OCI-LY7 (cell line): ENCODE results near the gene AKAP12. TPM values are rescaled to one million over a fixed set of nuclear protein-coding genes. Genes with fewer than 3 reads are reported as not detected.
"Not testable (repeated sequence)": the region's sequence is repeated elsewhere in the genome, so short reads cannot be mapped to it uniquely, and the experiment has no call there.

ENCODE experiments used
- BruUV-seq: library from RNA; stranded (reverse); fragments of 400-500 nt; replicated peaks from 2 replicates; lab custom pipeline; 2021; lab: Mats Ljungman, UMichigan
- CTCF ChIA-PET: fragments of 300-600 bp; sonication (Branson Sonifier 250); formaldehyde crosslinking; loops from one replicate; lab custom pipeline; 2022; ENCODE audit warnings: antibody characterized with exemption; ENCODE audit not compliant: unreplicated experiment; lab: Charles Lee
- POLR2A ChIA-PET: fragments of 300-600 bp; sonication (Branson Sonifier 250); formaldehyde crosslinking; loops from one replicate; lab custom pipeline; 2022; ENCODE audit warnings: antibody characterized with exemption; lab: Charles Lee
- DNase-seq: peaks from one replicate; pipeline ENCODE4 v3.0.0-alpha.2; 2015; ENCODE audit warnings: low spot score
- H2AFZ ChIP-seq: fragments of 200-600 bp; sonication (generic), shearing (Covaris generic); 2 replicates; pipeline ENCODE4 v1.6.1; 2014; ENCODE audit warnings: mild to moderate bottlenecking, antibody characterized with exemption, low read length, moderate library complexity
- H3K27ac ChIP-seq: fragments of 200-600 bp; sonication (generic); 2 replicates; pipeline ENCODE4 v1.5.1; 2014; ENCODE audit warnings: mixed run types, low read depth, mild to moderate bottlenecking, moderate library complexity, low read length, inconsistent platforms; ENCODE audit not compliant: poor library complexity, severe bottlenecking
- H3K36me3 ChIP-seq: fragments of 200-600 bp; sonication (generic); 2 replicates; pipeline ENCODE4 v1.6.1; 2014; ENCODE audit warnings: mild to moderate bottlenecking, antibody characterized with exemption, low read length, moderate library complexity, mixed read lengths; ENCODE audit not compliant: insufficient read depth
- H3K4me1 ChIP-seq: fragments of 200-600 bp; sonication (generic); 2 replicates; pipeline ENCODE4 v1.5.1; 2014; ENCODE audit warnings: mild to moderate bottlenecking, low read length; ENCODE audit not compliant: insufficient read depth, poor library complexity, severe bottlenecking
- H3K4me2 ChIP-seq: fragments of 200-600 bp; sonication (generic); 2 replicates; pipeline ENCODE4 v1.6.1; 2014; ENCODE audit warnings: mild to moderate bottlenecking, low read length
- H3K4me3 ChIP-seq: fragments of 200-600 bp; sonication (generic); 2 replicates; pipeline ENCODE4 v1.5.1; 2014; ENCODE audit warnings: mild to moderate bottlenecking, low read depth, low read length; ENCODE audit not compliant: poor library complexity, severe bottlenecking
- H3K79me2 ChIP-seq: fragments of 200-600 bp; sonication (generic); 2 replicates; pipeline ENCODE4 v1.6.1; 2016; ENCODE audit warnings: low read depth, mild to moderate bottlenecking, low read length, moderate library complexity, mixed read lengths; ENCODE audit not compliant: insufficient read depth
- H3K9me2 ChIP-seq: fragments of 200-600 bp; sonication (generic); 2 replicates; pipeline ENCODE4 v1.6.1; 2016; ENCODE audit warnings: mild to moderate bottlenecking, low read length, mixed read lengths; ENCODE audit not compliant: insufficient read depth
- H3K9me3 ChIP-seq: fragments of 200-600 bp; sonication (generic); 2 replicates; pipeline ENCODE4 v1.6.1; 2014; ENCODE audit warnings: mild to moderate bottlenecking, mixed run types, low read length, mixed read lengths
- H4K20me1 ChIP-seq: fragments of 200-600 bp; sonication (generic); 2 replicates; pipeline ENCODE4 v1.6.1; 2014; ENCODE audit warnings: mild to moderate bottlenecking, antibody characterized with exemption, low read length, moderate library complexity, mixed read lengths; ENCODE audit not compliant: insufficient read depth
- CTCF ChIP-seq: fragments of 200-600 bp; sonication (generic); conservative IDR thresholded peaks from 2 replicates; pipeline ENCODE4 v1.5.1; 2014; ENCODE audit warnings: mild to moderate bottlenecking, antibody characterized with exemption, low read length, moderate library complexity, mixed read lengths
- EZH2phosphoT487 ChIP-seq: fragments of 200-600 bp; sonication (generic); IDR thresholded peaks from 2 replicates; pipeline ENCODE4 v1.6.1; 2018; ENCODE audit warnings: low read depth, borderline replicate concordance, mild to moderate bottlenecking, mixed run types, antibody characterized with exemption, low read length, moderate library complexity, mixed read lengths
- intact Hi-C: fragments of 100-400 bp; cut with micrococcal nuclease; formaldehyde crosslinking; loops from one replicate; pipeline ENCODE4 v1.10.0; 2022; ENCODE audit not compliant: unreplicated experiment
- total RNA-seq, 2 experiments: library from RNA; depleted of rRNA in 1 of 2; stranded (reverse); fragments of >200 nt in 1 of 2; shearing (Covaris generic) in 1 of 2; gene quantifications; 2 replicates each; pipeline ENCODE4 v1.2.3, GENCODE V29; 2014 to 2022

Gene AKAP12
- total RNA-seq, 2 experiments from 2014 or later, result 0.23 TPM; not detected in 1

- H3K9me3 ChIP-seq, result no peaks in the 10 kb centered on the region
- H2AFZ ChIP-seq, result no peak overlapping the region
- H3K79me2 ChIP-seq, result no peaks in the 10 kb centered on the region
- intact Hi-C loops, result no loop called here
- no peaks in the 10 kb centered on the region for H3K4me1 ChIP-seq
- TF ChIP-seq CTCF (no peak), EZH2phosphoT487 (no peak)
- ChIA-PET POLR2A (no interaction called here), CTCF (no interaction called here)
- no peak overlapping the region for H3K4me2 ChIP-seq
- BruUV-seq, result no TSS peak
- DNase-seq, result no peak
- no peaks in the 10 kb centered on the region for H4K20me1 ChIP-seq
- H3K9me2 ChIP-seq, result no peaks in the 10 kb centered on the region
- no peaks in the 10 kb centered on the region for H3K36me3 ChIP-seq
- no peak overlapping the region for H3K4me3 ChIP-seq
- H3K27ac ChIP-seq, result no peak overlapping the region
These were observed 112.9 kb downstream of the AKAP12 start for GRCh38 chr6:151352410-151353396.

GRCh38 chr6:151353795-151354194, 114.0 kb downstream of the AKAP12 start:
- POLR2A ChIA-PET, result no interaction called here

GRCh38 chr6:151356983-151357382, 117.2 kb downstream of the AKAP12 start:
- POLR2A ChIA-PET, result interaction anchor here (0.7 to 1.2 kb wide), 4 partner anchors 16 to 60 kb away, joined by 3 to 10 read pairs (median 5); no protein-coding TSS in a partner anchor
- DNase-seq, CTCF ChIA-PET, BruUV-seq, H3K27ac ChIP-seq, H4K20me1 ChIP-seq, H2AFZ ChIP-seq, intact Hi-C loops, H3K4me1 ChIP-seq, H3K4me3 ChIP-seq, H3K9me3 ChIP-seq, H3K4me2 ChIP-seq, H3K9me2 ChIP-seq, H3K79me2 ChIP-seq: not testable (repeated sequence)
- peaks cover 18% of the 10 kb centered on the region for H3K36me3 ChIP-seq

More at GRCh38 chr6:151353795-151354194, 114.0 kb downstream of the AKAP12 start:
- Histone ChIP-seq H3K36me3 (0 out of 2 replicates have a peak, but pooled peaks cover 2% of the 10 kb centered on the region), H3K79me2 (no peaks in the 10 kb centered on the region), H3K4me1 (no peaks in the 10 kb centered on the region), H2AFZ (no peak overlapping the region), H3K4me2 (no peak overlapping the region), H4K20me1 (no peaks in the 10 kb centered on the region), H3K4me3 (no peak overlapping the region), H3K27ac (no peak overlapping the region), H3K9me2 (no peaks in the 10 kb centered on the region), H3K9me3 (no peaks in the 10 kb centered on the region)
- intact Hi-C loops, result no loop called here
- no peak for DNase-seq
- CTCF ChIA-PET, result no interaction called here
- TF ChIP-seq CTCF (no peak), EZH2phosphoT487 (no peak)
- no TSS peak for BruUV-seq
